Right atrium auricular region (tissue), 2 donors: ENCODE measurements around the gene WDR37. TPM values are rescaled to one million over a fixed set of nuclear protein-coding genes. Genes with fewer than 3 reads are reported as not detected.

Source experiments
- DNase-seq: peaks from one replicate; pipeline ENCODE4 v3.0.0-alpha.2; 2019; ENCODE audit warnings: low spot score
- H3K27ac ChIP-seq, 2 donors: fragments of 200-600 bp; sonication (generic); 1 replicate in 1 of 2; 2 replicates in 1 of 2; pipeline ENCODE4 v1.5.1; 2016 to 2019
- H3K27me3 ChIP-seq, 2 donors: fragments of 200-600 bp; sonication (generic); one replicate each; pipeline versions ENCODE4 v1.5.1 to v1.6.0; 2017 to 2019
- H3K36me3 ChIP-seq: fragments of 200-600 bp; sonication (generic); one replicate; pipeline ENCODE4 v1.5.1; 2016
- H3K4me1 ChIP-seq, 2 donors: fragments of 200-600 bp; sonication (generic); one replicate each; pipeline versions ENCODE4 v1.5.1 to v1.6.0; 2017 to 2019
- H3K4me3 ChIP-seq, 2 donors: fragments of 200-600 bp; sonication (generic); 1 replicate in 1 of 2; 2 replicates in 1 of 2; pipeline ENCODE4 v1.5.1; 2017 to 2019; ENCODE audit warnings: mild to moderate bottlenecking in 1 of 2, moderate library complexity in 1 of 2
- H3K9me3 ChIP-seq, 2 donors: fragments of 200-600 bp; sonication (generic); one replicate each; pipeline ENCODE4 v1.5.1; 2019
- CTCF ChIP-seq, 2 donors: fragments of 200-600 bp; sonication (generic); IDR thresholded peaks; one replicate each; pipeline ENCODE4 v1.5.1; 2019; ENCODE audit warnings: antibody characterized with exemption in 2 of 2
- total RNA-seq, 2 donors: library from RNA; depleted of rRNA; stranded (reverse); fragments of >200 nt; gene quantifications; one replicate each; pipeline ENCODE4 v1.1.0, GENCODE V29; 2016

The WDR37 gene
- total RNA-seq, 2 donors from 2014 or later, result 19.4 to 20.2 TPM

DNA sequence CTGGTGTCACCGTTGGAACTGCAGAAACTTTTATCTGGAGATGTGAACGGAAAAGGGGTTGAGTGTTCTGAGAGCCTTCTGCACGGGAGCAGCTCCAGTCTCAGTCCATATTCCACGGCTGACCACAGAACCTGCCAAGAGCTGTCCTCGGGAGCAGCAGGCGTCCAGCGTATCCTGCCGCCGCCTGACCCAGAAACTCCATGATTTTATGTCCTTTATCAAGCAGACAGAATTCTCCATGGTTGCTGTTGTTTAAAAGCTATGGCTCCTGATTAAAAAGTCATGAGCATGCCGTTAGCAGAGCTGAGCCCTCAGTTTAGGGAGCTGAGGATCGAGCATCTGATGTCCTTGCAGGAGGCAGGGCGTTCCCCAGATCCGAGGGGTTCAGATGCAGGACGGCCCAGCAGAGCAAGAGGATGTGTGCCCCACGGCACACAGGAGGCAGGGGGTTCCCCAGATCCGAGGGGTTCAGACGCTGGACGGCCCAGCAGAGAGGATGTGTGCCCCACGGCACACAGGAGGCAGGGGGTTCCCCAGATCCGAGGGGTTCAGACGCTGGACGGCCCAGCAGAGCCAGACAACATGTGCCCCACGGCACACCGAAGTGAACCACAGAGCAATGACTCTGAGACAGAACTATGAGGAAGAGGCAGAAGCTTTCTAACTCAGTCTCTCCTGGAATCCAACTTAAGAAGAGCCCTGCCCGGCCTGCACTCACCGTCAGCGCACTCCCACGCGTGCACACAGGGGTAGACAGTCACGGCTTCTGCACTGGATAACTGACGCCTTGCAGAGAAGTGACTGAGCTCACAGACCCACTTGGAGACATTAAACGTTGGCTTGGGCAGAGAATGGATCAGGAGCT, 96.4 kb downstream of the WDR37 start:
- H3K4me1 ChIP-seq, result peaks cover 0 to 7% of the 10 kb centered on the region in 2 donors
- DNase-seq, result peak; percentile 28
- H3K36me3 ChIP-seq, result no peaks in the 10 kb centered on the region
- TF ChIP-seq CTCF (IDR thresholded peaks at IDR 0.05), result no peak
- H3K27ac ChIP-seq, result no peak overlapping the region
- no peaks in the 10 kb centered on the region for H3K9me3 ChIP-seq
- H3K27me3 ChIP-seq, result no peaks in the 10 kb centered on the region
- H3K4me3 ChIP-seq, result no peak overlapping the region

DNA sequence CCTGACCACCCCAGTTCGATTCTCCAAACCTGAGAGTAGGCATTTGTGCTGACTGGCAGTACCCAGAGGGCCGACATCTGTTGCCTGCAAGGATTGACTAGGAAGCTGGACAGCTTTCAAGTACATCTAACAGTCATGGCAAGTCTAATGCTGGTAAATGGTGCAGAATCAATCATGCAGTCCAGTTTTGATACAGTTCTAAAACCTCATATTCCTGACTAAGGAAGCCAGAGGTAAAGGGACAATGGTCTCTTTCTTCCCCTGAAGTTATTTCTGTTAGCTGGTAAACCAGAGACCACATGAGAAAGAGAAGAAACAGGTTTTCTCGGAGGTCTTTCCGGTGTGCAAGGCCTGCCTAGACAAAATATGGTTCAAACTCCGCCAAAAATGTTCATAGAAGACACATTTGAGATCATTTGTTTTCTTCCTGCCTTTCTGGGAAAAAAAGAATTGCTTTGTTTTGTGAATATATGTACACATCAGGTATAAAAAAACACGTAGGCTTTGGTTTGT, 97.1 kb downstream of the WDR37 start:
- peaks cover 0 to 7% of the 10 kb centered on the region in 2 donors for H3K4me1 ChIP-seq
- H3K27me3 ChIP-seq, result no peaks in the 10 kb centered on the region
- no peak overlapping the region for H3K4me3 ChIP-seq

DNA sequence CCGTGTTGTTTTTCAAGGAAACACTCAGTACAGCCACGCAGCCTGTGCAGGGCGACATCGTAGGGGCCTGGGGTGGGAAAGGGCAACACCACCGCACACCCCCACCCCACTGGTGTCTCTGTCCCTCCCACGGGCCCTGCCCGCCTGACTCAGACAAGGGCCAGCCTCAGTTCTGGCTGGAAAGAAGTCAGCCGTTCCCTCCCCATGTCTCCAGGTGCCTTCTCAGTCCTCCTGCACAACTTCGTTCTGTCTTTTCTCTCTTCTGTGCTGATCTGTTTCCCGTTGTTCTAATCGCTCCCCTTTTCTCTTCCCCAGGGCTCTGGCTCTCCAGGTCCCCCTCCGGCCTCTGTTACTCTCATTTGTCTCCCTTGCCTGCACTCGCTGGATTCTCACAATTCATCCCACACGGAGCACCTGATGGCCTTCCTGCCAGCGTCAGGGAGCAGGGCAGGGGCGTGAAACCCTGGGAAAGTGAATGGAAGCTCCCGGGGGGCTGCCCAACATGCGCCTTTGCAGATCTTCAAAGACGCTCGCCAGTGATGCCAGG, 97.7 kb downstream of the WDR37 start:
- Histone ChIP-seq H3K27ac (no peak overlapping the region), H3K9me3 (no peaks in the 10 kb centered on the region), H3K36me3 (no peaks in the 10 kb centered on the region), H3K4me1 (peaks cover 0 to 7% of the 10 kb centered on the region in 2 donors), H3K27me3 (no peaks in the 10 kb centered on the region), H3K4me3 (no peak overlapping the region)
- no peak for TF ChIP-seq CTCF (IDR thresholded peaks at IDR 0.05)
- DNase-seq, result peak; percentile 40

More for the DNA sequence above, 97.1 kb downstream of the WDR37 start:
- no peak overlapping the region for H3K27ac ChIP-seq
- no peaks in the 10 kb centered on the region for H3K36me3 ChIP-seq
- no peak for TF ChIP-seq CTCF (IDR thresholded peaks at IDR 0.05)
- DNase-seq, result no peak
- H3K9me3 ChIP-seq, result no peaks in the 10 kb centered on the region

DNA sequence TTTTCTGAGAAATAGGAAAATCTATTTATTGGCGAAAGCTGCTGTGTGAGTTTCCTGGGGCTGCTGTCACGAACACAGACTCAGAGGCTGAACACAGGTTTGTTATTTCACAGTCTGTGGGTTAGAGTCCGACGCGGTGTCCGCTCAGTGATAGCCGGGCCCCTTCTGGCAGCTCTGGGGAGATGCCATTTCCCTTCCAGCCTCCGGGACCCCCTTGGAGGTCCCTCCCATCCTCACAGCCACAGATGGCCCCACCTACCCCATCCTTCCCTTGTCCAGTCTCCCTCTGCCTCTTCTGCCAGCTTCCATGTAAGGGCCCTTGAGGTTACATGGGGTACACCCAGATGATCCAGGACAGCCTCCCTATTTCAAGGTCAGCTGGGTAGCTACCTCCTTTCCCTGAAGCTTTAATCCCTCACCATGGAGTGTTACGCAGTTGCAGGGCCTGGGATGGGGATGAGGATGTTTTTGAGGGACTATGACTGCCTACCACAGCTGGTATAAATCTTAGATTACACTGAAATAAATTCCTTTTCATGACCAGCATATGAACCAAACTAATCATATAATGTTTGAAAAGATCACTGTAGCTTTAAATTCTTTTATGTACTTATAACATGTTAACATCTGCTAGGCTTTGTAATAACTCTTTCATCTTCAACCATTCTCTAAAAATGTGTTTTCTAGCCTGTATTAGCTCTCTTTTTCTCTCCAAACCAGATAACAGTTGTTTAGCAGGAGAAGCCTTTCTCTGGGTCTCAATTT, 98.5 kb downstream of the WDR37 start:
- Histone ChIP-seq H3K27me3 (no peaks in the 10 kb centered on the region), H3K36me3 (no peaks in the 10 kb centered on the region), H3K9me3 (no peaks in the 10 kb centered on the region), H3K27ac (no peak overlapping the region), H3K4me1 (peaks cover 0 to 5% of the 10 kb centered on the region in 2 donors), H3K4me3 (no peak overlapping the region)
- no peak for TF ChIP-seq CTCF (IDR thresholded peaks at IDR 0.05)
- DNase-seq, result peak; percentile 44

GRCh38 chr10:1155791-1156615, 99.8 kb downstream of the WDR37 start:
- H3K4me1 ChIP-seq, result no peaks in the 10 kb centered on the region
- H3K36me3 ChIP-seq, result no peaks in the 10 kb centered on the region
- H3K9me3 ChIP-seq, result no peaks in the 10 kb centered on the region
- no peak for TF ChIP-seq CTCF (IDR thresholded peaks at IDR 0.05)
- no peak overlapping the region for H3K27ac ChIP-seq
- peak; percentile 23 for DNase-seq
- no peaks in the 10 kb centered on the region for H3K27me3 ChIP-seq
- H3K4me3 ChIP-seq, result no peak overlapping the region
